HG03103 (cell line): Measurements from ENCODE around the gene CLMN.

Experiments
- ATAC-seq: cut with Tn5 transposase; IDR thresholded peaks from one replicate; pipeline ENCODE4 v1.9.1; 2021; ENCODE audit warnings: low read depth; ENCODE audit not compliant: unreplicated experiment

Gene CLMN

GRCh38 chr14:95199298-95199983, 120.3 kb downstream of the CLMN start:
- ATAC-seq, result no peak

DNA sequence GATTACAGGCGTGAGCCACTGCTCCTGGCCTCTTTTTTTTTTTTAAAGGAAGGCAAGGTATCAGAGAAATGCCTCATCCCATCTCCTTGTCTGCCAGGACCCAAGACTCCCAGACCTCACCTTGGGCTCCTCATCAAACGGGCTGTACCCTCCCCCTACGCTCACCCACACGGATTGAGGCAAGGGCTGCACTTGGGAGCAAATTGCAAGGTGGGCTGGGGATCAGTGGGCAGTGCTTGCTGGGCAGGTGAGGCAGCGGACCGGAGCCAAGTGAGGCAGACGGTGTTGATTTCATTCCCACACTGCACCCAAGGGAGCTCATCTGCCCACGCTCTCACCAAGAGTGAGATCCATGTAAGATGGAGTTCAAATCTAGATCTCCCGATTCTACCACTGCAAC, 121.4 kb downstream of the CLMN start:
- no peak for ATAC-seq

DNA sequence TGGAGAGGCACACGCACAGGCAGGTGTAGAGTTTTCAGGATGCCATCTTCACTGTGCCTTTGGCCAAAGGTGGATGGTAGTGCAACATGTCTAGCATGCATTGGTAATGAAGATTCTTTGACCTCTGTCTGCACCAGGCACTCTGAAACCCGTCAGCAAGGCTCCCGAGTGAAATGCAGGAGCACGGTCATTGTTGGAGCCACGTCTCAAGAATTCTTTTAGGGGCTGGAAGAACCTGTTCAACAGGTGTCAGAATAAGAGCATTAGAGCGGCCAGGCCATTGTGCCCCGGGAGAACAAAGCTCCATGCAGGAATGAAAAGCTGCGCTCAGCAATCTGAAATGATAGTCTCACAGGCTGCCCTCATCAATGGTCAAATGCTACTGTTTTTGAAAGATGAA, 122.2 kb downstream of the CLMN start:
- ATAC-seq, result no peak

- ATAC-seq, result no peak
These were observed 122.7 kb downstream of the CLMN start for GRCh38 chr14:95196826-95197545.

DNA sequence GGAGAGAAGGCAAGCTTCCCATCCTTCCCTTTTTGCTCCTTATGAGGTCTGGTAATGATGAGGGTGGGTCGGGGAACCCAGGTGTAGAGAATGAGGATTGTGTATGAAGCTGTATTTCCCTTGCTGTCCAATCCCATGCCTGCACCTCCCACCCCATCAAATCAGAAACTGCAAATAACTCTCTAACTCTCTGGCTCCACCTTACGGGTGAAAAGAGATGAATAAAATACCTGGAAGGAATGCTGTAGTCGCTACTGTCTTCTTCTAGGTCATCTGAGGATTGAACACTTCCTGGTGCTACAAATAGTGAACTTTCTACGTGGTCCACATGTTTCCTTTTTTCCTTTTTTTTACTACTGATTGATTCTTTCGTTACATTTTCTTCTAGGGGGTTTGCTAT, 123.4 kb downstream of the CLMN start:
- ATAC-seq, result no peak

- ATAC-seq, result no peak
These were observed 124.7 kb downstream of the CLMN start for GRCh38 chr14:95195031-95195430.

DNA sequence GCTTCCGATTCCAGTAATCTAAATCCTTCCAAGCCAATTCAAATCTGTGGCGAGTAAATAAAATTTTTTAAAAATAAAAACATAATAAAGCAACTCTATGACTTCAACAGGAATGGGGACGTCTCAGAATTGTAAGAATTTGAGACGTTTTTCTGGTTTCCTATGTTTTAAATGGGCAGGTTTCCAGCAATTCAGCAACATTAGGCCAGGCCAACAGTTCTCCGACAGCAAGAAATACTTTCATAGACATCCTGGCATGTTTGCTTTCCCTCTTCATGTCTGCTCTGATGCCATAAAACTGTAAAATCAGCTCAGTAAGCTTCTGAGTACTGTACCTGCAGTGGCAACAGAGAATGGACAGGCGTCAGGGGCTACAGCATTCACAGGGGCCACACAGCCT, 126.6 kb downstream of the CLMN start:
- no peak for ATAC-seq

GRCh38 chr14:95192311-95192710, 127.4 kb downstream of the CLMN start:
- no peak for ATAC-seq

DNA sequence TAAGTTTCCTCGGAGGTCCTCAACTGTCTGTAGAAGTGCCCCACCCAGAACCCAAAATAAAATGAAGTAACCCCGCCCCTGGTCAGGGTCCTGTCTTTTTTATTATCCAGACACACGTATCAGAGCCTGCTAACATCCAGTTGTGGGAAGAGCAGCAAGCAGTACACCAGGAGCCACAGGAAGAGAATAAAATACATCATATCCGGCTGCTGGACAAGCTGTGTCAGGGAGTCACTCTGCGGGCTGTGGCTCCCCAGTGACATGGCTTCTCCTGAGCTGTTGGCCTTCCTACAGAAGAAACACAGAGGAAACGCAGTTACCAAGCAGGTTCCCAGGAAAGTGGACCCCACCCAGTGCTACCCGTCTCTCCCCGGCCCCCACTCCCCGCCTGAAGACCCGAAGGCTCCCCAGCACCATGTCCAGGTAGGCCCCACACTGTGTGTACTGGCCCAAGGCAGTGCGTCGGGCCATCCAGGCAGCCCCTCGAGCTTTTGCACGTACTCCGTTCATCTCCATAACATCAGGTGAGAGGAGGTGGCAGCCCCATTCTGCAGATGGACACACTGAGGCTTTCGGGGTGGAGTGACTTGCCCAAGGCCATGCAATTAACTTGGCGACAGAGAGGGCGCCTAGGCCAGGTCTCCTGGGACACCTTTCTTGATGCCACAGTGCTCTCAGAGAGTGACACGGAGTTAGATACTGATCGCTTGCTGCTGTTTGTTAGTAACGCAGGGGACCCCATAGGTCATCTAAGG, 128.1 kb downstream of the CLMN start:
- no peak for ATAC-seq

- no peak for ATAC-seq
These were observed 128.9 kb downstream of the CLMN start for GRCh38 chr14:95190857-95191256.

- no peak for ATAC-seq
These were observed 129.3 kb downstream of the CLMN start for GRCh38 chr14:95190346-95190840.

DNA sequence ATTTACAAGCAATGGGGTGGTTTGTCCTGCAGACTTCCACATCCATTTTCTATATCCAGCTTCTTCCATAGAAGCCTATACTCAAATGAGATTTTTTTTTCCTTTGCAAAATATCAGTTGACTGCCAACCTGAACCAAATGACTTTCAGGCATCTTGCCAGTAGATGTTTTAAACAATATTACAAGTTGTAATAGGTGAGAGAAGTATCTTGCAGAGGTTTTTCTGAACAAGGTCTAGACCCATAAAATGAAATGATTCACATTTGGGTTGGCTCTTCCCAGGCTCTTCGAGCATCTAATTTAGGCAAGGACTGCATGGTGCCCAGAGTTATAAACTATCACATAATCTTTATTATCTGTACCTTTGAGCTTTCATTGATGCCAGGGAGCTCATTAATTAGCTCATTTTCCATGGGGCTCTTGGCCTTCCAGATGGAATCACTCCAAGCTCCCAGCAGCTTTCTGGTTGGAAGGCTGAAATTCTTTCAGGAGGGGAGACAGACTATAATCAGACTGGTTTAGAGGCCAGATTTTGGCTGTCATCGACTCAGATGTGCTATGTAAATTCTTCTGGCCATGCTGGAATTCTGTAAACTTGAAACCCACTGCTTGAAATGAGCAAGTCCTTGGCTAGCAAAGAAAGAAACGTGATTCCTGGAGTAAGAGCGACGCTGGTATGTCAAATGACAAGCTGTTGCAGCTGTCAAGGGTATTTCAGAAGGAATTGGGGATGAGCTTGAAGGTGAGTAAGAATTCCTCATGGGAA, 130.2 kb downstream of the CLMN start:
- no peak for ATAC-seq

DNA sequence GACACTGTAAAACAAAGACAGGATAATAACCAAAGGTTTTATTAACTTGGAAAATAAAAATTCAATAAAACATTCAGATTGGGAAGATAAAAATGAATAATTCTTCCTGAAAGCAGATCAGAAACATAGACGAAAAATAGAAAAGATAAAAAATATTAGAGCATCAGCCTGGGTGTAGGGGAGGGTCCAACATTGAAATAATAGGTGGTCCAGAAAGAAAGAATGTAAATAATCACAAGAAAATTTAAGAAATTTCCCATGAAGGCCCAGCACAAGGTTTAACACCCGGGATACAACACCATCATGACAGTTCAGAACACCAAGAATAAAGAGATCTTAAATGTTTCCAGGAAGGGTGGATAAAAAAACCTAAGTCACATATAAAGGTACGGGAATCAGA, 131.3 kb downstream of the CLMN start:
- no peak for ATAC-seq

- ATAC-seq, result no peak
These were observed 133.8 kb downstream of the CLMN start for GRCh38 chr14:95185767-95186392.

DNA sequence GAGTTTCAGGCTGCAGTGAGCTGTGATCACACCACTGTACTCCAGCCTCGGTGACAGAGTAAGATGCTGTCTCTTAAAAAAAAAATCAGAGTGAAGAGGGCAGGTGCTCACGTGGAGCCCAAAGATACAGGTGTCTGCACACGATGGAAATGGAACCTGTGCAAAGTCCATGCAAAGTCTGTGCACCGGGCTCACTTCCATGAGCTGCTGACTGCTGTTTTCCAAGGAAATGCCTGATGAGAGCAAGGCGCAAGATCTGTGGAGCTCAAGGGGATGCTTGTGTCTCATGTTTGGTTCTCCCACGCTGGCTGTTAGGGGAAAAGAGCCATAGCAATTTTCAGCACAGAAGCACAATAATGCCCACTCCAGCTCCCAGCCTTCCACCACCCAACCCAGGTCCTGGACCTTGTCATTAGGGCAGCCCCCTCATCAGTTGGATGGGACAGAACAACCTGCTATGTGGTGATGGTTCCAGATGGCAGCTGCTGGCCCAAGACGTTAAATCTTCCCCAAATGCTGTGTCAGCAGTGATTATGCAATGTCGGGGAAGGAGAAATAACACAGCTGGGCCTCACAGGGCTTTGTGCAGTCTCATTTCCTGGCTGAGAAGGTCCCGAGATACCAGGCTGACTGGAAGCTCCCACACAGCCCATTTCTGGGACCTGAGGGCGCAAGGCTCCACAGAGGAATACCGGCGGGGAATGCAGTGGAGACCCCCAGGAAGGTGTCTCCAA, 134.5 kb downstream of the CLMN start:
- no peak for ATAC-seq

GRCh38 chr14:95184413-95184790, 135.3 kb downstream of the CLMN start:
- no peak for ATAC-seq

GRCh38 chr14:95183532-95184412, 135.9 kb downstream of the CLMN start:
- ATAC-seq, result no peak

DNA sequence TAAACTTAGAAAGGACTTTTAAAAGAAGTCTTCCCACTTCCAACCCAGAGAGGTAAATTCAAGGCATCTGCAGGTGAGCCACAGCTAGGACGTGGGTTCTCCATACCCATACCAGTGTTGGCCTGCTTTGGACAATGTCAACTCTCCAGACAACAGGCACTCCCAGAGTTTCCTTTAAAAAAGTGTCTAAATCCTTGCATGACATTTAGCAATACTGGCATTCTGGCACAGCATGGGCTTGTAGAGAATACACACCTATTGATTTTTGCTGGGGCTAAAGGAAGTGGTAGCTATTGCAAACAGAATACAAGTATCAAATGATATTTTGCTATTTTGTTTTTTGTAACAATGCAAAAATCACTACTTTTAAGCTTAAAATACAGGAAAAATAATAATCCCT, 136.6 kb downstream of the CLMN start:
- no peak for ATAC-seq

DNA sequence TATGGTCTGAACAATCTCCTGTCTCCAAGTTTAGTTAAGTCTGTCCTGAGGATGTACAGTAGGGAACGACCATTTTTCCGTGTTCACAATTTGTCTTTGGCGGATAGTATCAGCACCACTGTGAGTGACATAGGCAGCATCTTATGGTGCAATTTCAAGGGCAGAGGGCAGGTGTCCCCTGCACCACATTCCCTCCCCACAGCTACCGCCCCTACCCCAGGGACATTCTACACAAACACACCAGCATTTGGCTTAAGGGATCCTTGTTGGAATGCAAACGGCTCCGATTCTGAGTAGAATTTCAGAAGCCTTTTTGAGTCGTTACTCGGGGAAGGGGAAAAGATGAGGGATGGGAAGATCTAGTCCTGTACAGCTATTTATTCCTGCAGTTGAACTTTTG, 137.3 kb downstream of the CLMN start:
- no peak for ATAC-seq
